ENCODE results near the gene UBL5.

The UBL5 gene

GRCh38 chr19:9791552-9792205 lies 36.0 kb upstream of the UBL5 start:
- WGBS, 2 experiments (ENCODE audit: insufficient coverage in 2 of 2), result 10 to 13% methylated on average over 8 to 12 of the region's 50 CpGs
- Histone ChIP-seq H3K4me1 (ENCODE audit: control insufficient read depth, insufficient read depth, low read length, poor library complexity, severe bottlenecking) (peaks cover 8% of the 10 kb centered on the region), H3K4me3 (ENCODE audit: extremely low read depth, insufficient read depth, low read length, poor library complexity, severe bottlenecking) (peak overlapping the region; percentile 66), H3K27ac (ENCODE audit: low read depth, low read length, severe bottlenecking) (peak overlapping the region; percentile 45), H3K36me3 (ENCODE audit: control insufficient read depth, insufficient read depth, low read length) (no peaks in the 10 kb centered on the region), H3K9me3 (ENCODE audit: control insufficient read depth, low read length) (peaks cover 9% of the 10 kb centered on the region)

- Histone ChIP-seq H3K4me1 (ENCODE audit: control insufficient read depth, insufficient read depth, low read length, poor library complexity, severe bottlenecking) (peaks cover 8% of the 10 kb centered on the region), H3K9me3 (ENCODE audit: control insufficient read depth, low read length) (peaks cover 2% of the 10 kb centered on the region), H3K36me3 (ENCODE audit: control insufficient read depth, insufficient read depth, low read length) (no peaks in the 10 kb centered on the region), H3K27ac (ENCODE audit: low read depth, low read length, severe bottlenecking) (peak overlapping the region; percentile 82), H3K4me3 (ENCODE audit: extremely low read depth, insufficient read depth, low read length, poor library complexity, severe bottlenecking) (peak overlapping the region; percentile 66)
- WGBS, 2 experiments (ENCODE audit: insufficient coverage in 2 of 2), result 0% methylated on average over 26 to 40 of the region's 70 CpGs
Measured at GRCh38 chr19:9792206-9793070, 35.3 kb upstream of the UBL5 start.

- peak overlapping the region; percentile 82 for H3K27ac ChIP-seq (ENCODE audit: low read depth, low read length, severe bottlenecking)
- no peaks in the 10 kb centered on the region for H3K9me3 ChIP-seq (ENCODE audit: control insufficient read depth, low read length)
- WGBS, 2 experiments (ENCODE audit: insufficient coverage in 2 of 2), result 21 to 37% methylated on average over 22 to 27 of the region's 36 CpGs
- peak overlapping the region; percentile 66 for H3K4me3 ChIP-seq (ENCODE audit: extremely low read depth, insufficient read depth, low read length, poor library complexity, severe bottlenecking)
- H3K4me1 ChIP-seq (ENCODE audit: control insufficient read depth, insufficient read depth, low read length, poor library complexity, severe bottlenecking), result peaks cover 8% of the 10 kb centered on the region
- H3K36me3 ChIP-seq (ENCODE audit: control insufficient read depth, insufficient read depth, low read length), result no peaks in the 10 kb centered on the region
Measured at GRCh38 chr19:9793071-9793591, 34.6 kb upstream of the UBL5 start.

- no peak overlapping the region for H3K4me3 ChIP-seq (ENCODE audit: extremely low read depth, insufficient read depth, low read length, poor library complexity, severe bottlenecking)
- WGBS, 2 experiments (ENCODE audit: insufficient coverage in 2 of 2), result 76 to 100% methylated on average over 3 of the region's 6 CpGs
Measured at GRCh38 chr19:9796113-9796773, 31.5 kb upstream of the UBL5 start.

GRCh38 chr19:9797871-9798270 lies 29.8 kb upstream of the UBL5 start:
- no peak overlapping the region for H3K27ac ChIP-seq (ENCODE audit: low read depth, low read length, severe bottlenecking)
- H3K4me3 ChIP-seq (ENCODE audit: extremely low read depth, insufficient read depth, low read length, poor library complexity, severe bottlenecking), result no peak overlapping the region
- no peaks in the 10 kb centered on the region for H3K9me3 ChIP-seq (ENCODE audit: control insufficient read depth, low read length)
- peaks cover 12% of the 10 kb centered on the region for H3K36me3 ChIP-seq (ENCODE audit: control insufficient read depth, insufficient read depth, low read length)
- 88 to 98% methylated on average over 4 to 5 of the region's 5 CpGs for WGBS, 2 experiments (ENCODE audit: insufficient coverage in 2 of 2)
- H3K4me1 ChIP-seq (ENCODE audit: control insufficient read depth, insufficient read depth, low read length, poor library complexity, severe bottlenecking), result no peaks in the 10 kb centered on the region

More at GRCh38 chr19:9796113-9796773, 31.5 kb upstream of the UBL5 start:
- Histone ChIP-seq H3K36me3 (ENCODE audit: control insufficient read depth, insufficient read depth, low read length) (no peaks in the 10 kb centered on the region), H3K4me1 (ENCODE audit: control insufficient read depth, insufficient read depth, low read length, poor library complexity, severe bottlenecking) (no peaks in the 10 kb centered on the region), H3K9me3 (ENCODE audit: control insufficient read depth, low read length) (no peaks in the 10 kb centered on the region), H3K27ac (ENCODE audit: low read depth, low read length, severe bottlenecking) (peak overlapping the region; percentile 39)

GRCh38 chr19:9799162-9799561 lies 28.6 kb upstream of the UBL5 start:
- no peak overlapping the region for H3K27ac ChIP-seq (ENCODE audit: low read depth, low read length, severe bottlenecking)
- H3K4me1 ChIP-seq (ENCODE audit: control insufficient read depth, insufficient read depth, low read length, poor library complexity, severe bottlenecking), result no peaks in the 10 kb centered on the region
- H3K9me3 ChIP-seq (ENCODE audit: control insufficient read depth, low read length), result no peaks in the 10 kb centered on the region
- peaks cover 25% of the 10 kb centered on the region for H3K36me3 ChIP-seq (ENCODE audit: control insufficient read depth, insufficient read depth, low read length)
- no peak overlapping the region for H3K4me3 ChIP-seq (ENCODE audit: extremely low read depth, insufficient read depth, low read length, poor library complexity, severe bottlenecking)

GRCh38 chr19:9801976-9802375 lies 25.7 kb upstream of the UBL5 start:
- 89 to 94% methylated on average over 9 of the region's 10 CpGs for WGBS, 2 experiments (ENCODE audit: insufficient coverage in 2 of 2)
- Histone ChIP-seq H3K4me1 (ENCODE audit: control insufficient read depth, insufficient read depth, low read length, poor library complexity, severe bottlenecking) (no peaks in the 10 kb centered on the region), H3K27ac (ENCODE audit: low read depth, low read length, severe bottlenecking) (no peak overlapping the region), H3K4me3 (ENCODE audit: extremely low read depth, insufficient read depth, low read length, poor library complexity, severe bottlenecking) (no peak overlapping the region), H3K36me3 (ENCODE audit: control insufficient read depth, insufficient read depth, low read length) (peaks cover 48% of the 10 kb centered on the region), H3K9me3 (ENCODE audit: control insufficient read depth, low read length) (no peaks in the 10 kb centered on the region)

GRCh38 chr19:9806803-9807202 lies 20.9 kb upstream of the UBL5 start:
- Histone ChIP-seq H3K4me3 (ENCODE audit: extremely low read depth, insufficient read depth, low read length, poor library complexity, severe bottlenecking) (no peak overlapping the region), H3K4me1 (ENCODE audit: control insufficient read depth, insufficient read depth, low read length, poor library complexity, severe bottlenecking) (no peaks in the 10 kb centered on the region), H3K36me3 (ENCODE audit: control insufficient read depth, insufficient read depth, low read length) (peaks cover 90% of the 10 kb centered on the region), H3K9me3 (ENCODE audit: control insufficient read depth, low read length) (no peaks in the 10 kb centered on the region), H3K27ac (ENCODE audit: low read depth, low read length, severe bottlenecking) (no peak overlapping the region)
- 100% methylated on average over 1 to 3 of the region's 3 CpGs for WGBS, 2 experiments (ENCODE audit: insufficient coverage in 2 of 2)

GRCh38 chr19:9808855-9809824 lies 18.6 kb upstream of the UBL5 start:
- H3K4me3 ChIP-seq (ENCODE audit: extremely low read depth, insufficient read depth, low read length, poor library complexity, severe bottlenecking), result no peak overlapping the region
- H3K36me3 ChIP-seq (ENCODE audit: control insufficient read depth, insufficient read depth, low read length), result peaks cover 86% of the 10 kb centered on the region
- no peaks in the 10 kb centered on the region for H3K9me3 ChIP-seq (ENCODE audit: control insufficient read depth, low read length)
- H3K4me1 ChIP-seq (ENCODE audit: control insufficient read depth, insufficient read depth, low read length, poor library complexity, severe bottlenecking), result no peaks in the 10 kb centered on the region
- H3K27ac ChIP-seq (ENCODE audit: low read depth, low read length, severe bottlenecking), result no peak overlapping the region
- WGBS, 2 experiments (ENCODE audit: insufficient coverage in 2 of 2), result 88 to 95% methylated on average over 11 of the region's 11 CpGs

- H3K36me3 ChIP-seq (ENCODE audit: control insufficient read depth, insufficient read depth, low read length), result peaks cover 90% of the 10 kb centered on the region
- no peaks in the 10 kb centered on the region for H3K9me3 ChIP-seq (ENCODE audit: control insufficient read depth, low read length)
- no peak overlapping the region for H3K4me3 ChIP-seq (ENCODE audit: extremely low read depth, insufficient read depth, low read length, poor library complexity, severe bottlenecking)
- WGBS, 2 experiments (ENCODE audit: insufficient coverage in 2 of 2), result 97 to 98% methylated on average over 21 of the region's 21 CpGs
- no peaks in the 10 kb centered on the region for H3K4me1 ChIP-seq (ENCODE audit: control insufficient read depth, insufficient read depth, low read length, poor library complexity, severe bottlenecking)
- H3K27ac ChIP-seq (ENCODE audit: low read depth, low read length, severe bottlenecking), result no peak overlapping the region
Measured at GRCh38 chr19:9811139-9811538, 16.6 kb upstream of the UBL5 start.

Data from mesodermal cell (in vitro differentiated cells).